HEK293 (cell line): Measurements from ENCODE around the gene UST.
A peak's percentile ranks its signal among the peaks of the same experiment; 100 is the strongest.

Source experiments
- BCL11A ChIP-seq: fragments of 450-650 bp; formaldehyde crosslinking; IDR thresholded peaks from 2 replicates; pipeline ENCODE4 v1.5.1; 2016; ENCODE audit warnings: low read depth, missing biosample characterization, missing genetic modification characterization
- GLIS1 ChIP-seq: fragments of 450-650 bp; formaldehyde crosslinking; IDR thresholded peaks from 2 replicates; pipeline ENCODE4 v1.5.1; 2016; ENCODE audit warnings: missing biosample characterization, missing genetic modification characterization
- MZF1 ChIP-seq: fragments of 450-650 bp; formaldehyde crosslinking; IDR thresholded peaks from 2 replicates; pipeline ENCODE4 v1.5.1; 2017; ENCODE audit warnings: missing biosample characterization, missing genetic modification characterization, borderline replicate concordance
- OSR2 ChIP-seq: fragments of 450-650 bp; formaldehyde crosslinking; IDR thresholded peaks from 2 replicates; pipeline ENCODE4 v1.5.1; 2016; ENCODE audit warnings: missing biosample characterization, missing genetic modification characterization
- SCRT2 ChIP-seq: fragments of 450-650 bp; formaldehyde crosslinking; IDR thresholded peaks from 2 replicates; pipeline ENCODE4 v1.5.1; 2016; ENCODE audit warnings: missing biosample characterization, missing genetic modification characterization
- TRIM28 ChIP-seq: IDR thresholded peaks from 2 replicates; pipeline ENCODE4 v1.6.1; 2011; ENCODE audit warnings: low read length, control low read depth, borderline replicate concordance
- ZBTB17 ChIP-seq: fragments of 450-650 bp; formaldehyde crosslinking; IDR thresholded peaks from 2 replicates; pipeline ENCODE4 v1.5.1; 2016; ENCODE audit warnings: missing biosample characterization, missing genetic modification characterization
- ZEB2 ChIP-seq: fragments of 450-650 bp; formaldehyde crosslinking; IDR thresholded peaks from 2 replicates; pipeline ENCODE4 v1.5.1; 2016; ENCODE audit warnings: missing biosample characterization, missing genetic modification characterization
- ZFP3 ChIP-seq: fragments of 450-650 bp; formaldehyde crosslinking; IDR thresholded peaks from 2 replicates; pipeline ENCODE4 v1.5.1; 2016; ENCODE audit warnings: low read depth, missing biosample characterization, missing genetic modification characterization
- ZIC2 ChIP-seq: fragments of 450-650 bp; formaldehyde crosslinking; IDR thresholded peaks from 2 replicates; pipeline ENCODE4 v1.5.1; 2016; ENCODE audit warnings: missing biosample characterization, missing genetic modification characterization
- ZNF221 ChIP-seq: fragments of 450-650 bp; formaldehyde crosslinking; IDR thresholded peaks from 2 replicates; pipeline ENCODE4 v1.5.1; 2017; ENCODE audit warnings: missing biosample characterization, missing genetic modification characterization, borderline replicate concordance
- ZNF324 ChIP-seq: fragments of 450-650 bp; formaldehyde crosslinking; IDR thresholded peaks from 2 replicates; pipeline ENCODE4 v1.5.1; 2016; ENCODE audit warnings: missing biosample characterization, missing genetic modification characterization
- ZNF335 ChIP-seq: fragments of 450-650 bp; formaldehyde crosslinking; conservative IDR thresholded peaks from 2 replicates; pipeline ENCODE4 v1.5.1; 2016; ENCODE audit warnings: missing biosample characterization, missing genetic modification characterization
- ZNF366 ChIP-seq: fragments of 450-650 bp; formaldehyde crosslinking; conservative IDR thresholded peaks from 2 replicates; pipeline ENCODE4 v1.5.1; 2016; ENCODE audit warnings: missing biosample characterization, missing genetic modification characterization
- ZSCAN30 ChIP-seq: fragments of 450-650 bp; IDR thresholded peaks from 2 replicates; pipeline ENCODE4 v1.5.1; 2018; ENCODE audit warnings: missing biosample characterization, mild to moderate bottlenecking, missing genetic modification characterization, moderate library complexity
- ZXDB ChIP-seq: fragments of 450-650 bp; formaldehyde crosslinking; IDR thresholded peaks from 2 replicates; pipeline ENCODE4 v1.5.1; 2016; ENCODE audit warnings: missing biosample characterization, missing genetic modification characterization
- TF ChIP-seq, protein P1 (sequence below): fragments of 450-650 bp; formaldehyde crosslinking; IDR thresholded peaks from 2 replicates; pipeline ENCODE4 v1.5.1; 2017; ENCODE audit warnings: missing biosample characterization, missing genetic modification characterization
- TF ChIP-seq, protein P2 (sequence below): fragments of 450-650 bp; formaldehyde crosslinking; conservative IDR thresholded peaks from 2 replicates; pipeline ENCODE4 v1.5.1; 2016; ENCODE audit warnings: low read depth, missing biosample characterization, missing genetic modification characterization
- TF ChIP-seq, protein P3 (sequence below): IDR thresholded peaks from 2 replicates; pipeline ENCODE4 v1.6.1; 2011; ENCODE audit warnings: mild to moderate bottlenecking, low read depth, low read length, borderline replicate concordance
- TF ChIP-seq, protein P4 (sequence below): fragments of 450-650 bp; IDR thresholded peaks from 2 replicates; pipeline ENCODE4 v1.5.1; 2018; ENCODE audit warnings: missing biosample characterization, mild to moderate bottlenecking, missing genetic modification characterization
- TF ChIP-seq, protein P5 (sequence below): fragments of 450-650 bp; formaldehyde crosslinking; IDR thresholded peaks from 2 replicates; pipeline ENCODE4 v1.5.1; 2017; ENCODE audit warnings: missing biosample characterization, missing genetic modification characterization
- TF ChIP-seq, protein P6 (sequence below): fragments of 450-650 bp; formaldehyde crosslinking; IDR thresholded peaks from 2 replicates; pipeline ENCODE4 v1.5.1; 2016; ENCODE audit warnings: missing biosample characterization, missing genetic modification characterization
- TF ChIP-seq, protein P7 (sequence below): fragments of 450-650 bp; formaldehyde crosslinking; IDR thresholded peaks from 2 replicates; pipeline ENCODE4 v1.5.1; 2016; ENCODE audit warnings: missing biosample characterization, missing genetic modification characterization

UST gene

DNA sequence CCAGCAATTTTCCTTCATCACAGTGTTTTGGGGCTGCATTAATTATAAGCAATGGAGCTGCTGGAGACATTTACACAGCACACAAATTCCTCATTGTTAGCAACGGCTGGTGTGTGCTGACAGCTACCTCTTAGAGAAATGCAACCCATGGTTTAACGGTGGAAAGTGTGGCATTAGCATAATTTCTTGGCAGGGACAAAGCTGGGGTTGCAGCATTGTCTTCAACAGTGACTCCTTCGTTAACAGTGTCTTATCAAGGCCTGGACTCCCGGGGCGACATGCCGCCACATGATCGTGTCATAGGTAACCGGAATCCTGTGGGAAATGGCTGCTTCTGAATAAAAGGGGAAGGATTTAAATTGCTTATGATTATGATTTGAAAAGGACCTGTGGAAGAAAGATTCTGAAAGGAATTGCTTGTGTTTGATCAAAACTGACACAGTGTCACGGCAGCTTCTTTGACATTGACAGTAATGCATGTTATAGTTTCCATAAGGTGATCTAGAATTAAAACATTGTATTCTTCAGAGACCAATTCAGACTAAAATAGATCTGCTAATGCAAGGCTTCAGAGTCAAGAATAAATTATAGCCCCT, 128.0 kb downstream of the UST start (continued):
- TF ChIP-seq ZNF366 = peak; percentile 31; the same call in 1 of the 2 replicates
- TF ChIP-seq ZFP3 = no peak
- TF ChIP-seq BCL11A = no peak
- TF ChIP-seq ZSCAN30 (tag by site-specific recombination) = peak; percentile 81; the same call in 1 of the 2 replicates
- peak; percentile 57; the same call in 1 of the 2 replicates for TF ChIP-seq TRIM28
- TF ChIP-seq, protein P1, sequence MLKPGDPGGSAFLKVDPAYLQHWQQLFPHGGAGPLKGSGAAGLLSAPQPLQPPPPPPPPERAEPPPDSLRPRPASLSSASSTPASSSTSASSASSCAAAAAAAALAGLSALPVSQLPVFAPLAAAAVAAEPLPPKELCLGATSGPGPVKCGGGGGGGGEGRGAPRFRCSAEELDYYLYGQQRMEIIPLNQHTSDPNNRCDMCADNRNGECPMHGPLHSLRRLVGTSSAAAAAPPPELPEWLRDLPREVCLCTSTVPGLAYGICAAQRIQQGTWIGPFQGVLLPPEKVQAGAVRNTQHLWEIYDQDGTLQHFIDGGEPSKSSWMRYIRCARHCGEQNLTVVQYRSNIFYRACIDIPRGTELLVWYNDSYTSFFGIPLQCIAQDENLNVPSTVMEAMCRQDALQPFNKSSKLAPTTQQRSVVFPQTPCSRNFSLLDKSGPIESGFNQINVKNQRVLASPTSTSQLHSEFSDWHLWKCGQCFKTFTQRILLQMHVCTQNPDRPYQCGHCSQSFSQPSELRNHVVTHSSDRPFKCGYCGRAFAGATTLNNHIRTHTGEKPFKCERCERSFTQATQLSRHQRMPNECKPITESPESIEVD (tag by site-specific recombination) = peak; percentile 63; the same call in 1 of the 2 replicates
- TF ChIP-seq, protein P2, sequence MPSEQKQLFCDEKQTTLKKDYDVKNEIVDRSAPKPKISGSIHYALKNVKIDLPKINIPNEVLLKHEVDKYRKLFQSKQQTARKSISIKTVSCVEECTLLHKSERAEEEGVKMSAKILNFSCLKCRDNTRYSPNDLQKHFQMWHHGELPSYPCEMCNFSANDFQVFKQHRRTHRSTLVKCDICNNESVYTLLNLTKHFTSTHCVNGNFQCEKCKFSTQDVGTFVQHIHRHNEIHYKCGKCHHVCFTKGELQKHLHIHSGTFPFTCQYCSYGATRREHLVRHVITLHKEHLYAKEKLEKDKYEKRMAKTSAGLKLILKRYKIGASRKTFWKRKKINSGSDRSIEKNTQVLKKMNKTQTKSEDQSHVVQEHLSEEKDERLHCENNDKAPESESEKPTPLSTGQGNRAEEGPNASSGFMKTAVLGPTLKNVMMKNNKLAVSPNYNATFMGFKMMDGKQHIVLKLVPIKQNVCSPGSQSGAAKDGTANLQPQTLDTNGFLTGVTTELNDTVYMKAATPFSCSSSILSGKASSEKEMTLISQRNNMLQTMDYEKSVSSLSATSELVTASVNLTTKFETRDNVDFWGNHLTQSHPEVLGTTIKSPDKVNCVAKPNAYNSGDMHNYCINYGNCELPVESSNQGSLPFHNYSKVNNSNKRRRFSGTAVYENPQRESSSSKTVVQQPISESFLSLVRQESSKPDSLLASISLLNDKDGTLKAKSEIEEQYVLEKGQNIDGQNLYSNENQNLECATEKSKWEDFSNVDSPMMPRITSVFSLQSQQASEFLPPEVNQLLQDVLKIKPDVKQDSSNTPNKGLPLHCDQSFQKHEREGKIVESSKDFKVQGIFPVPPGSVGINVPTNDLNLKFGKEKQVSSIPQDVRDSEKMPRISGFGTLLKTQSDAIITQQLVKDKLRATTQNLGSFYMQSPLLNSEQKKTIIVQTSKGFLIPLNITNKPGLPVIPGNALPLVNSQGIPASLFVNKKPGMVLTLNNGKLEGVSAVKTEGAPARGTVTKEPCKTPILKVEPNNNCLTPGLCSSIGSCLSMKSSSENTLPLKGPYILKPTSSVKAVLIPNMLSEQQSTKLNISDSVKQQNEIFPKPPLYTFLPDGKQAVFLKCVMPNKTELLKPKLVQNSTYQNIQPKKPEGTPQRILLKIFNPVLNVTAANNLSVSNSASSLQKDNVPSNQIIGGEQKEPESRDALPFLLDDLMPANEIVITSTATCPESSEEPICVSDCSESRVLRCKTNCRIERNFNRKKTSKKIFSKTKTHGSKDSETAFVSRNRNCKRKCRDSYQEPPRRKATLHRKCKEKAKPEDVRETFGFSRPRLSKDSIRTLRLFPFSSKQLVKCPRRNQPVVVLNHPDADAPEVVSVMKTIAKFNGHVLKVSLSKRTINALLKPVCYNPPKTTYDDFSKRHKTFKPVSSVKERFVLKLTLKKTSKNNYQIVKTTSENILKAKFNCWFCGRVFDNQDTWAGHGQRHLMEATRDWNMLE (tag by site-specific recombination) = 0 out of 2 replicates have a peak, but pooled peaks have one; percentile 17
- TF ChIP-seq MZF1 (tag by site-specific recombination) = 0 out of 2 replicates have a peak, but pooled peaks have one; percentile 29
- 0 out of 2 replicates have a peak, but pooled peaks have one; percentile 7 for TF ChIP-seq ZNF335
- TF ChIP-seq ZBTB17 (tag by site-specific recombination) = peak; percentile 42; the same call in 1 of the 2 replicates
- peak; percentile 68 for TF ChIP-seq GLIS1 (tag by site-specific recombination)
- TF ChIP-seq ZEB2 (tag by site-specific recombination) = peak; percentile 57; the same call in 1 of the 2 replicates
- TF ChIP-seq, protein P3, sequence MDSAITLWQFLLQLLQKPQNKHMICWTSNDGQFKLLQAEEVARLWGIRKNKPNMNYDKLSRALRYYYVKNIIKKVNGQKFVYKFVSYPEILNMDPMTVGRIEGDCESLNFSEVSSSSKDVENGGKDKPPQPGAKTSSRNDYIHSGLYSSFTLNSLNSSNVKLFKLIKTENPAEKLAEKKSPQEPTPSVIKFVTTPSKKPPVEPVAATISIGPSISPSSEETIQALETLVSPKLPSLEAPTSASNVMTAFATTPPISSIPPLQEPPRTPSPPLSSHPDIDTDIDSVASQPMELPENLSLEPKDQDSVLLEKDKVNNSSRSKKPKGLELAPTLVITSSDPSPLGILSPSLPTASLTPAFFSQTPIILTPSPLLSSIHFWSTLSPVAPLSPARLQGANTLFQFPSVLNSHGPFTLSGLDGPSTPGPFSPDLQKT = no peak
- peak; percentile 75; the same call in 1 of the 2 replicates for TF ChIP-seq ZIC2
- peak; percentile 89 for TF ChIP-seq OSR2 (tag by site-specific recombination)
- TF ChIP-seq, protein P4, sequence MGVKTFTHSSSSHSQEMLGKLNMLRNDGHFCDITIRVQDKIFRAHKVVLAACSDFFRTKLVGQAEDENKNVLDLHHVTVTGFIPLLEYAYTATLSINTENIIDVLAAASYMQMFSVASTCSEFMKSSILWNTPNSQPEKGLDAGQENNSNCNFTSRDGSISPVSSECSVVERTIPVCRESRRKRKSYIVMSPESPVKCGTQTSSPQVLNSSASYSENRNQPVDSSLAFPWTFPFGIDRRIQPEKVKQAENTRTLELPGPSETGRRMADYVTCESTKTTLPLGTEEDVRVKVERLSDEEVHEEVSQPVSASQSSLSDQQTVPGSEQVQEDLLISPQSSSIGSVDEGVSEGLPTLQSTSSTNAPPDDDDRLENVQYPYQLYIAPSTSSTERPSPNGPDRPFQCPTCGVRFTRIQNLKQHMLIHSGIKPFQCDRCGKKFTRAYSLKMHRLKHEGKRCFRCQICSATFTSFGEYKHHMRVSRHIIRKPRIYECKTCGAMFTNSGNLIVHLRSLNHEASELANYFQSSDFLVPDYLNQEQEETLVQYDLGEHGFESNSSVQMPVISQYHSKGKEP (tag by site-specific recombination) = peak; percentile 99
- no peak for TF ChIP-seq ZNF221
- TF ChIP-seq, protein P5, sequence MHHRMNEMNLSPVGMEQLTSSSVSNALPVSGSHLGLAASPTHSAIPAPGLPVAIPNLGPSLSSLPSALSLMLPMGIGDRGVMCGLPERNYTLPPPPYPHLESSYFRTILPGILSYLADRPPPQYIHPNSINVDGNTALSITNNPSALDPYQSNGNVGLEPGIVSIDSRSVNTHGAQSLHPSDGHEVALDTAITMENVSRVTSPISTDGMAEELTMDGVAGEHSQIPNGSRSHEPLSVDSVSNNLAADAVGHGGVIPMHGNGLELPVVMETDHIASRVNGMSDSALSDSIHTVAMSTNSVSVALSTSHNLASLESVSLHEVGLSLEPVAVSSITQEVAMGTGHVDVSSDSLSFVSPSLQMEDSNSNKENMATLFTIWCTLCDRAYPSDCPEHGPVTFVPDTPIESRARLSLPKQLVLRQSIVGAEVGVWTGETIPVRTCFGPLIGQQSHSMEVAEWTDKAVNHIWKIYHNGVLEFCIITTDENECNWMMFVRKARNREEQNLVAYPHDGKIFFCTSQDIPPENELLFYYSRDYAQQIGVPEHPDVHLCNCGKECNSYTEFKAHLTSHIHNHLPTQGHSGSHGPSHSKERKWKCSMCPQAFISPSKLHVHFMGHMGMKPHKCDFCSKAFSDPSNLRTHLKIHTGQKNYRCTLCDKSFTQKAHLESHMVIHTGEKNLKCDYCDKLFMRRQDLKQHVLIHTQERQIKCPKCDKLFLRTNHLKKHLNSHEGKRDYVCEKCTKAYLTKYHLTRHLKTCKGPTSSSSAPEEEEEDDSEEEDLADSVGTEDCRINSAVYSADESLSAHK = peak; percentile 58
- TF ChIP-seq, protein P6, sequence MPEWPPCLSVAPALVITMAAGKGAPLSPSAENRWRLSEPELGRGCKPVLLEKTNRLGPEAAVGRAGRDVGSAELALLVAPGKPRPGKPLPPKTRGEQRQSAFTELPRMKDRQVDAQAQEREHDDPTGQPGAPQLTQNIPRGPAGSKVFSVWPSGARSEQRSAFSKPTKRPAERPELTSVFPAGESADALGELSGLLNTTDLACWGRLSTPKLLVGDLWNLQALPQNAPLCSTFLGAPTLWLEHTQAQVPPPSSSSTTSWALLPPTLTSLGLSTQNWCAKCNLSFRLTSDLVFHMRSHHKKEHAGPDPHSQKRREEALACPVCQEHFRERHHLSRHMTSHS (tag by site-specific recombination) = no peak
- TF ChIP-seq ZNF324 = peak; percentile 66; the same call in 1 of the 2 replicates
- TF ChIP-seq, protein P7, sequence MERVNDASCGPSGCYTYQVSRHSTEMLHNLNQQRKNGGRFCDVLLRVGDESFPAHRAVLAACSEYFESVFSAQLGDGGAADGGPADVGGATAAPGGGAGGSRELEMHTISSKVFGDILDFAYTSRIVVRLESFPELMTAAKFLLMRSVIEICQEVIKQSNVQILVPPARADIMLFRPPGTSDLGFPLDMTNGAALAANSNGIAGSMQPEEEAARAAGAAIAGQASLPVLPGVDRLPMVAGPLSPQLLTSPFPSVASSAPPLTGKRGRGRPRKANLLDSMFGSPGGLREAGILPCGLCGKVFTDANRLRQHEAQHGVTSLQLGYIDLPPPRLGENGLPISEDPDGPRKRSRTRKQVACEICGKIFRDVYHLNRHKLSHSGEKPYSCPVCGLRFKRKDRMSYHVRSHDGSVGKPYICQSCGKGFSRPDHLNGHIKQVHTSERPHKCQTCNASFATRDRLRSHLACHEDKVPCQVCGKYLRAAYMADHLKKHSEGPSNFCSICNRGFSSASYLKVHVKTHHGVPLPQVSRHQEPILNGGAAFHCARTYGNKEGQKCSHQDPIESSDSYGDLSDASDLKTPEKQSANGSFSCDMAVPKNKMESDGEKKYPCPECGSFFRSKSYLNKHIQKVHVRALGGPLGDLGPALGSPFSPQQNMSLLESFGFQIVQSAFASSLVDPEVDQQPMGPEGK (tag by site-specific recombination) = peak; percentile 29; the same call in 1 of the 2 replicates
- TF ChIP-seq SCRT2 (tag by site-specific recombination) = peak; percentile 56; the same call in 1 of the 2 replicates
- TF ChIP-seq ZXDB (tag by site-specific recombination) = peak; percentile 51; the same call in 1 of the 2 replicates
